ENCODE measurements around the gene NAA80.
A peak's percentile ranks its signal among the peaks of the same experiment; 100 is the strongest.

Gene NAA80

GRCh38 chr3:50249457-50249856 is 49.7 kb downstream of the NAA80 start:
- no peak for TF ChIP-seq CTCF (IDR thresholded peaks at IDR 0.05; ENCODE audit: extremely low read depth, insufficient read depth, missing control alignments)
- in situ Hi-C loops (cut with MboI; ENCODE audit: low pct_unique_long_range_greater_than_20kb, low sequenced_read_pairs, unreplicated experiment): no loop called here
- DNase-seq (ENCODE audit: low spot score): no peak

- no peak for TF ChIP-seq CTCF (IDR thresholded peaks at IDR 0.05; ENCODE audit: extremely low read depth, insufficient read depth, missing control alignments)
- DNase-seq (ENCODE audit: low spot score): no peak
- in situ Hi-C loops (cut with MboI; ENCODE audit: low pct_unique_long_range_greater_than_20kb, low sequenced_read_pairs, unreplicated experiment): no loop called here
Measured at GRCh38 chr3:50248387-50248786, 50.8 kb downstream of the NAA80 start.

- in situ Hi-C loops (cut with MboI; ENCODE audit: low pct_unique_long_range_greater_than_20kb, low sequenced_read_pairs, unreplicated experiment): no loop called here
Measured at GRCh38 chr3:50246517-50246954, 52.7 kb downstream of the NAA80 start.

More at GRCh38 chr3:50246517-50246954, 52.7 kb downstream of the NAA80 start:
- no peak for TF ChIP-seq CTCF (IDR thresholded peaks at IDR 0.05; ENCODE audit: extremely low read depth, insufficient read depth, missing control alignments)
- peak; percentile 77 for DNase-seq (ENCODE audit: low spot score)
